HG03108 (cell line): ENCODE measurements around the gene PAX8.
"Not testable (repeated sequence)": the region's sequence is repeated elsewhere in the genome, so short reads cannot be mapped to it uniquely, and the experiment has no call there.

ENCODE experiments used
- ATAC-seq: cut with Tn5 transposase; IDR thresholded peaks from one replicate; pipeline ENCODE4 v1.9.1; 2021; ENCODE audit warnings: moderate library complexity; ENCODE audit not compliant: unreplicated experiment

The PAX8 gene

GRCh38 chr2:113278742-113279139 lies at the start of gene PAX8:
Gene PAX8, minus strand, starts transcription at chr2:113278921. Its CDS starts 527 bp downstream, at chr2:113278394.
- no peak for ATAC-seq

DNA sequence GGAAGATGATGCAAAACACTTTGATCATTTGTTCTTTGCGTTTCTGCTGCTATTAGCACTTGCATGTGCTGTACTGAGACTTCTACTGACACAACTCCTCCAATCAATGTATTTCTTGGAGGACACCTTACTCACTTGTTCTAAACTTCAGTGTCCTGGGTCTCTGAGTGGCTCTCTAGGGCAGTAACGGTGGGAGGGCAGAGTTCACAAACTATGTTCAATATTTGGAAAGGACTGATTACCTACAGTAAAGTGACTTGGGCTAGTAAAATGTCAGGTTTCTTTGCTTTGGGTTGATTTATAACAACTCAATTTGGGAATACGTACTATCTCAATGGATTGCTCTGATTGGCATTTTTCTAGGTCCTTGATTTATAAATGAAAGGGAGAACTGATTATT lies 49.3 kb upstream of the PAX8 start:
- no peak for ATAC-seq

DNA sequence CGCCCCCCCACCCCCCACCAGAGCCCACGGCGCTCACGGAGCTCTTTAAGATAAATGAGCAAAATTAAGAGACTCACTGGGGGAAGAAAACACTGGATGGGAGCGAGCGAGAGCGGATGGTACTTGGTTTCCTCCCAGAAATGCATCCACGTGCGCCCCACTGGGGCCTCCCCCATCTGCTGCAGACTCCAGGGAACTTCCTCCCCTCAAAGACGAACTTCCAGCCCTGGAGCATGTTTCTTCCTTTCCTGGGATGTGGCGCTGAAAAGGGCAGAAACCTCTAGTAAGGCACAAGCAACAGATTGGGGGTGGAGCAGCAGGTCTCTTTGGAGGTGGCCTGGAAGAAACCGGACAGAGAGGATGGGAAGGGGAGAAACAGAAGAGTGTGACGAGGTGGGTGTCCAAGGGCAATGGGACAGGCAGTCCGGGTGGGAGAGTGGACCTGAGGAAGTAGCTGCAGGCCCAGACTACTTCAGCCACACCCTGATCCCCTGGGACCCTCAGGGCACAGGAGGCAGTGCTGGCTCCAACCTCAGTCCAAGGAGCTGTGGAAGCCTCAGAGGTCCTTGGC lies 46.5 kb upstream of the PAX8 start:
- not testable (repeated sequence) for ATAC-seq

DNA sequence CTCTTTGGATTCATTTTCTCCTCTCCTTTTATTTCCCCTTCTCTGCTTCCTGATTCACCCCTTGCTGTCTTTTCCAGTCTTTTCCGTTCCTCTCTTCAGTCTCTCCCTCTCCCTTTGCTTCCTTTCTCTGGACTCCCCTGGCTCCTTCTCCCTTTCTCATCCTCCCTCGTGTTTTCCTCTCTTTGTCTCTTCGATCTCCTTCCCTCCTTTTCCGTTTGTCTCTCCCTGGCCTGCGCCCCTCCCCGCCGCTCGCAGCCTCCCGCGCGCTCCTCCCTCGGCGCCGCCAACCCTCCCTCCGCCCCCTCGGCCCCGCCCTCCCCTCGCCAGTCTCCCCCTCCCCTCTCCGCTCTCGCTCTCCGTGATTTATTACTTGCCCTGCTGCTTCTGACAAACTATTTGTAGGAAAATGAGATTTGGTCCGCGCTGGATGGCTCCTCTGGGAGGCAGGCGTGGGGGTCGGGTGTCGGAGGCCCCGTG lies 46.0 kb upstream of the PAX8 start:
- no peak for ATAC-seq

- not testable (repeated sequence) for ATAC-seq
Measured at GRCh38 chr2:113323129-113323528, 44.4 kb upstream of the PAX8 start.

DNA sequence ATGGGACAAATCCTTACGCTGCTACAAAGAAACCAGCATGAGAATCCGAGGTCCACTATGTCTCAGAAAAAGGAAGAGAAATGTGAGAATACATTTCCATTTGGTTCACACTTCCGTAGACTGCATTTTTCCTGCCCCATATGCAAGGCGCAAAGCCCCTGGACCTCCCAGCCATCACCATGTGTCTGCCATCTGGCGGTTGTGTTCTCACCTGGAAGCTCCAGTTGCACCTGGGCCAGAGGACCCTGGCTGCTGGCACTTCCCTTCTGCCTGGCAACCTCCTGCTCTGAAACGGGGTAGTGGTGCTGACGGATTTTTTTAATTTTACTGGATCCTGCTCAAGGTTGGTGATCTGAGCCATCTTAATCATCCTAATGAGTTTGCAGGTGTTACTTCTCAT lies 41.4 kb upstream of the PAX8 start:
- not testable (repeated sequence) for ATAC-seq

DNA sequence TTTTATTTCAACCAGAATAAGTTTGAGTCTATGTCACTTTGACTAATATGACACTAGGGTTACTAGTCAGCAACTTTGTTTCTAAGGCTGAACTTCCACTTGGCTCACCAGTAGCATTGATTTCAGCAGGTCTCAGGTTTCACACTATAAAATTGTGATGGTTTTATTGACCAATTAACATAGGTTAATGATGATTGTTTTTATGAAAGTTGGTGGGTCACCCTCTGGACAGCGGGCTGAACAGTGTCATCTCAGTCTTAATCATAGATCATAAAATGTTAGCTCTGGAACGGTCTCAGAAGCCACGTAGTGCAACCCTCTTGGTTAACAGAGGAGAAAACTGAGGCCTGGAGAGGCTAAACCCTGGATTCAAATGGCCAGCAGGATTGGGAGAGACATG lies 40.2 kb upstream of the PAX8 start:
- not testable (repeated sequence) for ATAC-seq

DNA sequence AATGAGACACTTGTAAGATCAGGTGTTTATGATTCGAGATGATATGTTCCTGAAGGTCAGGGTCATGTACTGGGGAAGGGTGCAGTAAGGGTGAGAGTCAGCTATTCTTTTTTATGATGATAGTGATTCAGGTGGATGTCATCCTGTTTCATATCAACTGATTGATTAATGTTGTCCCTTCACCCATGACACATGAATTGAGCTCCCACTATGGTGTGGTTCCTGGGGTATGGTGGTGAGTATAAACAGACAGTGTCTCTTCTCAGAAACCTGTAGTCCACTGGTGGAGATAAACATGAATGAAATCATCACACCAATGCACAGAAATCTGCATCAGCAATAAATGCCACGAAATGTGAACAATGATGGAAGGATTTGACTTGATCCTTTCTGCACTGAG lies 37.4 kb upstream of the PAX8 start:
- no peak for ATAC-seq

DNA sequence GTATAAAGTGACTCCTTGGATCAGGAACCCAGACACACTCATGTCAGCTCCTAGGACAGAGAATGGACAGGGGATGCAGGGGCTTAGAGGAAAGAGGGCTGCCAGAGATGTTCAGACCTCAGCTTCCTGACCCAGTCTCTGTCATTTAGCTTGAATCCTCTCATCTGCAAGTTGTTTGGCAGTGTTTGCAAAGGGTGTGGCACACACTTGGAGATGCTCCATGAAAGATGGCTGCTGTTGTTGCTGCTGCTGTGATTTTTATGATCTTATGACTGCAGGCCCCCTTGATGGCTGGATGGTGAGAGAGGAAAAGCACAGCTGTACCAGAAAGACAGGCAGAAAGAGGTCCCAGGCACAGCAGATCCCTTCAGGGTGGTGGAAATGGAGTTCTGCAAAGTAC lies 35.9 kb upstream of the PAX8 start:
- not testable (repeated sequence) for ATAC-seq

DNA sequence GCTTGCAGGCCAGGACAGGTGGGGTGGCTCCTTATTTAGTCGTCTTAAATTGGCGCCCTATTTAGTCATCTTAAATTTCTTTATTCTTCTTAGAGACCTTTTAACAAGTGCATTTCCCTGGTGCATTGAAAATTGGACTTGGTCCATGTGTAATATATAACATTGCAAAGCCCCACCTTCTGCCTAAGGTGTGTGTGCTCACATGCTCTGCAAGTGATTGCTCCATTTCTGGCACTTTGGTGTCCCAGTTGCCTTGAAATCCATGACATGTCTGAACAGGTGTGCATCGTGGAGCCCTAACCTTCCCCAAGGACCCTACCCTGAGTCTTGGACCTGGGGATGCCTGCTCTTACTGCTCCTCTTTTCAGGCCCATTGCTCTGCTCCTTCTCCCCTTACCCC lies 35.5 kb upstream of the PAX8 start:
- not testable (repeated sequence) for ATAC-seq

DNA sequence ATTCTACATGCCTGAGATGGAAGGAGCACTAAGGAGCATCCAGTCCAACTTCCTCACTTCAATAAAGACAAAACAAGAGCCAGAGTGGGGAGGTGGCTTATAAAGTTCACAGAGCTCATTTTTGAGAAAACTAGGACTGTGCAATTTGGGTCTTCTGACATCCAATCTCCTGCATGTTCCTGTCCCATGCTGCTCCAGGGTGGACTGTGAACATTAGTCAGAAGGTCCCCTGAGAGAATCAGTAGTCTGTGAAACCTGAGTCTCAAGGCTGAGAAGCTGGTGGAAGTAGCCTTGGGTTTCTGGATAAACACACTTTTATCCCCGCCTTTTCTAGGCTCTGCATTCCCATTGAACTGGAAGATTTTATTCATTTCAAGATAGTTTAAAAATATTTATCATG lies 33.1 kb upstream of the PAX8 start:
- not testable (repeated sequence) for ATAC-seq

DNA sequence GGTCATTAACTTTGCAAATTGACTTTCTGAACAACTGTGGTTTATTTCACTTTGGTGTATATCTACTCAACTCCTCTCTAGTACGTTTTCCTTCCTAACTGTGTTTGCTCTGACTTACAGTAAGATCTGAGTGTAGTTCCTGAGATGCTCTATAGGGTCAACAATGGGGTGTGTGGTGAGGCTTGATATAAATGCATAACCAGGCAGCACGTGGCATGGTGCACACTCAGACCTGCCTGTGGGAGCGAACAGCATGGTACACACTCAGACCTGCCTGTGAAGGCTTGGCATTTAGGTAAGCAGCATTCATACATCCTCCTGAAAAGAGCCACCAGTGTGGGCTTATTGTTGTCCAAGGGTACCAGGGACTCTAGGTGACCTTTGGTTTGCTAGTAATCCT lies 32.5 kb upstream of the PAX8 start:
- not testable (repeated sequence) for ATAC-seq

DNA sequence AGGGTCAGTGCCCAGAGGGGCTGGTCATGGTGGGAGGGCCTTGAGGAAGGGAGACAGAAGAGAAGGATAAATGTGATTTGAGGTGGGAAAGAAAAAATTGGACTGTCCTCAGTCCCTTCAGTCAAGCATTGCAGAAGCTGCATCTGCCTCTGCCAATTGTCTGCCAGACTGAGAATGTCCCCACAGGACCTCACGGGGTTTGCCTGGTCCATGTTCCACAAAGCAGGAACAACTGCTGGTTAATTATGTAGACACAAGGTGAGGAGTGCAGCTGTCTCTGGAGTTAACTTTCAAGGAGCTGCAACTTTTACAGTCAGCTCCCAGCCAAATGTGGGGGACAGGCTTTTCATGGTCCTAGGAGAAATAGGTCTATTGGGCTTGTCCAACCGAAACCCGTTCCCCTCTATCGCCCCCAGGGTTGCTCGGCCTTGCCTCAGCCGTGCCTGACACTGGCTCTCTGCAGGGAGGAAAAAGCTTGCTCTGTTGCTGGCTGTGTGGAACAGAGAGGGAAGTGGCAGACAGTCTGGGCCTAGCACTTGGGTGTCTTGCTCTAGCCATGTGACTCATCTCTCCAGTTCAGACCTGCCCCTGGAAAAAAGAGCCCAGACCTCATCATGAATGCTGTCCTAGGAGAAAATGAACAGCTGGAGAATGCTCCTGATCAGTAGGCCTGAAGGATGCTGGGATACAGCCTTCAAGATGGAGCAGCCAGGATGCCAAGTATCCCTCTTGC lies 31.1 kb upstream of the PAX8 start:
- ATAC-seq, result no peak

DNA sequence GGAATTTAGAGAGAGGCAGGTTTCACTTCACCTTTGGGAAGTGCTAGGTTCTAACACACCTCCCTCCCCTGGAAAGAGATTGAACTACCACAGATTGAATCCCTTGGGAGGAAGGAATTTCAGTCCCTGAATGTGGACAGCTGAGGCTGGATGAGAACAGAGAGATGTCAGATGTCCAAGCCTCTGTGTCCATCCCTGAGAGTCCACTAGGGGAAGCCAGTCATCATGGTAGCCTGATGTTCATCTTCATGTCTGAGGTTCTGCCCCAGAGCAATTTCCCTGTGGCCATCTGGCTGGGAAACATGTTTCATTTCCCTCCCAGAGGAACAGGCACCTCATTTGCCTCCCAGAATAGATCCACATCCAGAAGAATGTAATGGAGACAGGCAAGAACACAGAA lies 30.1 kb upstream of the PAX8 start:
- ATAC-seq, result not testable (repeated sequence)

- not testable (repeated sequence) for ATAC-seq
Measured at GRCh38 chr2:113306207-113306606, 27.5 kb upstream of the PAX8 start.

DNA sequence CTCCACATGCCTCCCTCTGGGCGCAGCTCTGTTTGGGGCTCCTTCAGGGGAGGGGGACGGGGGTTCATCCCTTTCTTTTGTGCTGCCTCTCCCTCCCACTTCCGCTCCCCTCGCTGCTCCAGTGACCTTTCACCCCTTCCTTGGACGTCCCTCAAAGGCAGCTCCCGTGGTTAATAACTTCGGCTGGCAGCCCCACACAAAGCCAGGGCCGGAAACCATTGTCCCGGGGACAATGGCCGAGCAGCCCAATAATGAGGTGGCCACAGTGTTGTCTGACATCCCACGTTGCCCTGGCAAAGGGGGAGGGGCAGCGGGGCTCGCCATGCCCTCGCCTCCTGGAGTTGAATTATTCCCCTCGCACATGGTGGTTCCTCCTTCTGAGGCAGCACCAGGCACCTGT lies 27.0 kb upstream of the PAX8 start:
- not testable (repeated sequence) for ATAC-seq

GRCh38 chr2:113305146-113305545 lies 26.4 kb upstream of the PAX8 start:
- ATAC-seq, result no peak

- ATAC-seq, result no peak
Measured at GRCh38 chr2:113304702-113305101, 26.0 kb upstream of the PAX8 start.

DNA sequence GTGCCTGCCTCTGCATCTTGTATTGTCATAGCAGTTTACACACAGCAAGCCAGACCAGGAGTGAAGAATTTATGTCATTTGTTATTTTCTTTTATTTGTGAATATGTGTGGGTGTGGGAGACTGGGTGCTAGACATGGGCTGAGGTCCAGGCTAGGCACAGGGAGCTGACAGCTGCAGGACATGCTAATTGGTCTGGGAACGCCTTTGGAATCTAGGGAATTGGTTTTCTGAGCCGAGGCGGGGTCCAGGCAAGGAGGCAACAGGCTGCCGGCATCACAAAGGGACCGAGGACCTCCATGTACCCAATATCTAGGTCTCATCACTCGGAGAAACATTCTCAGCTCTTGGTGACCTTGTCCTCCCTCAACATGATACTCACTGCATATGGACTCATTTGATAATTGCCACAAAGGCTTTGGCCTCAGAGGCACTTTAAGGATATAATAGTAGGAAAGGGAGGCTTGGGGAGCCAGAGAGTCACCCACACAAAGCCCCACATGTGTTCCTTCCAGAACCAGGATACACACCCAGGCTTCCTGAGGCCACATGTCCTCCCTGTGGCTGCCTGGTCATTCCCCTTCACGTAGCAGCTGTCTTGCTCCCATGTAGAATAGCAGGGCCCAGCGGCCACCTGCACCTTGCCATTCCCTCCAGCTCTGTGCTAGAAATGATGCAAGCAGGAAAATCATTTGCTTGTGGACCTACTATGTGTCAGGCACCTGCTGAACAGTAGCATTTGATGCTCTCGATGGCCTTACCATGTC lies 23.7 kb upstream of the PAX8 start:
- ATAC-seq, result not testable (repeated sequence)

DNA sequence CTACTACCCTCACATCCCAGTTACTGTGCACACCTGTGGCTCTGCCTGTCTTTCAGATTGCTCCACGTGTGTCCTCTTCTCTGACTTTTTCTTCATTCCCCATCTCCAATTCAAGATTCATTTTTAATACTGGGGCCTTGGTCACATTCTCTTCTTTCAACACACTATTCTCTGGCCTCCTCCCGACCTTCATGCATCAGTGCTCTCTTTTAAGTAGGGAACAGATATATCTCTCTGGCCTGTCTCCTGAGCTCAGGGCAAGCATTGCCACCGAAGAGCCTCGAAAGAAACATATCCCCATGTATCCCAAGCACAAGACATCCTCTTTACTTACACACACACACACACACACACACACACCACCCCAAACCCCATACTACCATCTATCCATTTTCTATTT lies 21.6 kb upstream of the PAX8 start:
- ATAC-seq, result no peak

- ATAC-seq, result no peak
Measured at GRCh38 chr2:113298176-113298575, 19.5 kb upstream of the PAX8 start.

DNA sequence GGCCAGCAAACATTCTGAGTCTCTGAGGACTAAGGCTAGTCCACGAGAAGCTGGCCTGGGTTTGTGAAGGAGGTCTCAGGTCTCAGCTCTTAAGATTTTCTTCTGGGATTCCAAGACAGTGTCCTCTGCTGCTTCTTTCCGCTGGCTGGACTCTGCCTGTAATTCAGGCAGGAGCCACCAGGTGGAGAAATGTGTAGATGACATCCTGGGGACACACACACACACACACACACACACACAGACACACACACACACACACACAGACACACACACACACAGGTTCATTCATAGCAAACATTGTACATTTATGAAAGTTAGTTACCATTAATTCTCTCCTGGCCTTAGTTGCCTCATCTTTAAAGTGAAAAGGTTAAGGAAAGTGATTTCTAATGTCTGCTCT lies 18.9 kb upstream of the PAX8 start:
- not testable (repeated sequence) for ATAC-seq
